Uterus (tissue), 4 donors: ENCODE measurements around the gene MSX2. TPM values are rescaled to one million over a fixed set of nuclear protein-coding genes. Genes with fewer than 3 reads are reported as not detected.

Experiments
- DNase-seq, 2 donors: peaks; one replicate each; pipeline ENCODE4 v3.0.0-alpha.2; 2019 to 2020
- H3K27ac ChIP-seq, 2 donors: fragments of 200-600 bp; sonication (generic); 1 replicate in 1 of 2; 2 replicates in 1 of 2; pipeline ENCODE4 v1.5.1; 2016 to 2018
- H3K27me3 ChIP-seq, 2 donors: fragments of 200-600 bp; sonication (generic); one replicate each; pipeline ENCODE4 v1.5.1; 2018 to 2019; ENCODE audit warnings: control low read depth in 1 of 2
- H3K36me3 ChIP-seq, 2 donors: fragments of 200-600 bp; sonication (generic); one replicate each; pipeline ENCODE4 v1.5.1; 2019; ENCODE audit warnings: control low read depth in 1 of 2
- H3K4me1 ChIP-seq, 2 donors: fragments of 200-600 bp; sonication (generic); one replicate each; pipeline ENCODE4 v1.5.1; 2018 to 2019; ENCODE audit warnings: control low read depth in 1 of 2
- H3K4me3 ChIP-seq, 2 donors: fragments of 200-600 bp; sonication (generic); 1 replicate in 1 of 2; 2 replicates in 1 of 2; pipeline ENCODE4 v1.5.1; 2018 to 2019; ENCODE audit warnings: mild to moderate bottlenecking in 1 of 2
- H3K9me3 ChIP-seq, 2 donors: fragments of 200-600 bp; sonication (generic); one replicate each; pipeline ENCODE4 v1.5.1; 2019; ENCODE audit warnings: control low read depth in 1 of 2
- POLR2A ChIP-seq, 2 donors: fragments of 450-650 bp; IDR thresholded peaks; one replicate each; pipeline ENCODE4 v1.6.1; 2016; ENCODE audit warnings: antibody characterized with exemption in 2 of 2, mild to moderate bottlenecking in 1 of 2, moderate library complexity in 1 of 2
- intact Hi-C: fragments of 100-400 bp; cut with DNase I; formaldehyde crosslinking; loops from one replicate; pipeline ENCODE4 v1.15.1; 2023; ENCODE audit warnings: low total_unique reads
- total RNA-seq, 4 donors: library from RNA; depleted of rRNA in 3 of 4; stranded (reverse); fragments of >200 nt in 3 of 4; gene quantifications; one replicate each; pipeline versions ENCODE4 v1.1.0 to v1.2.4, GENCODE V29; 2014 to 2023
- TF ChIP-seq, protein P1 (sequence below), 4 experiments: fragments of 200-600 bp in 2 of 4; fragments of 450-650 bp in 2 of 4; sonication (generic) in 2 of 4; IDR thresholded peaks; one replicate each; pipeline ENCODE4 v1.5.1; 2016 to 2019; ENCODE audit warnings: antibody characterized with exemption in 4 of 4, mild to moderate bottlenecking in 2 of 4, moderate library complexity in 1 of 4
- donor health status: DM: yes; HTN: yes; CAD: no.

MSX2 gene
- total RNA-seq, 4 donors from 2014 or later = 0.37 to 7.5 TPM; not detected in 2

DNA sequence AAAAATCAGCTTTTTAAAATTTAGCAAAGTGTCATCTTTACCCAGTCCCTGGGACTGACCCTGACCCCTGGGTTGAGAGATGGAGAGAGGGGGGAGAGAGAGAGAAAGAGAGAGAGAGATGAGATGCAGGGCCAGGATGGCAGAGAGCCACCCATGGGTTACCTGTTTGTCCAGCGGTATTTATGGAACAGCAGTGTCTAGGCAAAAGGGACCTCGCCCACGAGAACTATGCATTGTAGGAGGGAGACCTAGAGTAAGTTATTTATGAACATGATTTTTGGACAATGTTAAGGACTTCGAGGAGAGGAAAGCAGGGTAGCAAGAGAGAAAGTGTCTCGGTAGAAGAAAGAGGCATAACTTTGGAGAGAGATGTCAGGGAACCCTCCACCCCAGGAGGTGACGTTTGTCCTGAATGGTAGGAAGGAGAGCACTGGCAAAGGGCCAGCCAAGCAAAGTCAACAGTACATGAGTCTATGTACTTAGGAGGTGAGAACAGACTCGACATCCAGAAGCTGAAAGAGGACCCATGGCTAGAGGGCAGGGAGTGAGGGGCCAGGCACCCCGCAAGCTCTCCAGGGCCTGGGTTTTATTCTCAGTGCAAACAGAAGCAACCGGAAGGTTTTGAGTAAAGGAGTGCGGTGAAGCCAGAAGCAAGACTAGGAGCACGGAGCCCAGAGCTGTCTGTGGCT, 30.5 kb upstream of the MSX2 start:
- no peak overlapping the region for H3K27ac ChIP-seq
- no peaks in the 10 kb centered on the region for H3K36me3 ChIP-seq
- intact Hi-C loops = no loop called here
- H3K9me3 ChIP-seq = no peaks in the 10 kb centered on the region
- peaks cover 0 to 22% of the 10 kb centered on the region in 2 donors for H3K27me3 ChIP-seq
- H3K4me3 ChIP-seq = no peak overlapping the region
- DNase-seq = no peak
- H3K4me1 ChIP-seq = no peaks in the 10 kb centered on the region
- TF ChIP-seq, protein P1, sequence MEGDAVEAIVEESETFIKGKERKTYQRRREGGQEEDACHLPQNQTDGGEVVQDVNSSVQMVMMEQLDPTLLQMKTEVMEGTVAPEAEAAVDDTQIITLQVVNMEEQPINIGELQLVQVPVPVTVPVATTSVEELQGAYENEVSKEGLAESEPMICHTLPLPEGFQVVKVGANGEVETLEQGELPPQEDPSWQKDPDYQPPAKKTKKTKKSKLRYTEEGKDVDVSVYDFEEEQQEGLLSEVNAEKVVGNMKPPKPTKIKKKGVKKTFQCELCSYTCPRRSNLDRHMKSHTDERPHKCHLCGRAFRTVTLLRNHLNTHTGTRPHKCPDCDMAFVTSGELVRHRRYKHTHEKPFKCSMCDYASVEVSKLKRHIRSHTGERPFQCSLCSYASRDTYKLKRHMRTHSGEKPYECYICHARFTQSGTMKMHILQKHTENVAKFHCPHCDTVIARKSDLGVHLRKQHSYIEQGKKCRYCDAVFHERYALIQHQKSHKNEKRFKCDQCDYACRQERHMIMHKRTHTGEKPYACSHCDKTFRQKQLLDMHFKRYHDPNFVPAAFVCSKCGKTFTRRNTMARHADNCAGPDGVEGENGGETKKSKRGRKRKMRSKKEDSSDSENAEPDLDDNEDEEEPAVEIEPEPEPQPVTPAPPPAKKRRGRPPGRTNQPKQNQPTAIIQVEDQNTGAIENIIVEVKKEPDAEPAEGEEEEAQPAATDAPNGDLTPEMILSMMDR (IDR thresholded peaks at IDR 0.05) = no peak
- TF ChIP-seq POLR2A (IDR thresholded peaks at IDR 0.05) = no peak

DNA sequence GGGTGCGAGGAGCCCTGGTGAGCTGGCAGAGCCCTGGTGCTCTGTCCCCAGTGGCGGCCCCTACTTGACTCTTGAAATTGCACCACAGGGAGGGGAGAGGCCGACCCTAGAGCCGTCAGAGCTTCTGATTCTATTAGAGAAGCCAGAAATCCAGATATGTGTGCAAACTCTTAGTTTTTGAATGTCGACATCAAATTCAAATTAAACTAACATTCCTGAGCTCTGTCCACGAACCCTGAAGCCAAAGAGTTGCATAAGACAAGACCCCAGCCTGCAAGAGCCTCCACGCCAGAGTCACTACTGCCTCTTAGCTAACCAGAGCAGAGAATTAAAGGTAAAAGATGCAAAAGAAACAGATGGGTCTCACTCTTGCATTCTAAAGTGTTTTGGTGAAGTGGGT, 29.8 kb upstream of the MSX2 start:
- H3K27me3 ChIP-seq = peaks cover 0 to 16% of the 10 kb centered on the region in 2 donors

DNA sequence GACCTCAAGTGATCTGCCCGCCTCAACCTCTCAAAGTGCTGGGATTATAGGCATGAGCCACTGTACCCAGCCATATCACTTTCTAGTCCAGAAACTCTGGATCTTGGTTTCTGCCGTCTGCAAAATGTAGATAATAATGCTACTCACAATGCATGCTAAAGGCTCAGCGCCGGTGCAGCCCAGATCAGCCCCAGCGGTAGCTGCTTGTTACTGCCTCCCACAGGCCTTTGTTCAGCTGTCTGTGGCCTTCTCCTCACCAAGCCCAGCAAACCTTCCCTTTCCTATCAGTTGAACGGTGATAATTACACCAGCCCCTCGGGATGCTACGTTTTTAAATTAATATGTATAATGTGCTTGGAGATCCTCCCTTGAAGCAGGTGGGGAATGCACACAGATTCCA, 26.2 kb upstream of the MSX2 start:
- Histone ChIP-seq H3K27ac (no peak overlapping the region), H3K9me3 (no peaks in the 10 kb centered on the region), H3K4me3 (no peak overlapping the region), H3K4me1 (no peaks in the 10 kb centered on the region), H3K27me3 (no peaks in the 10 kb centered on the region), H3K36me3 (no peaks in the 10 kb centered on the region)
- TF ChIP-seq POLR2A (IDR thresholded peaks at IDR 0.05) = no peak
- TF ChIP-seq, protein P1 (IDR thresholded peaks at IDR 0.05) = no peak
- intact Hi-C loops = no loop called here
- no peak for DNase-seq

More for the DNA sequence above, 29.8 kb upstream of the MSX2 start:
- Histone ChIP-seq H3K9me3 (no peaks in the 10 kb centered on the region), H3K36me3 (no peaks in the 10 kb centered on the region), H3K27ac (no peak overlapping the region), H3K4me3 (no peak overlapping the region), H3K4me1 (no peaks in the 10 kb centered on the region)
- DNase-seq = no peak
- intact Hi-C loops = no loop called here
- TF ChIP-seq, protein P1 (IDR thresholded peaks at IDR 0.05) = no peak
- no peak for TF ChIP-seq POLR2A (IDR thresholded peaks at IDR 0.05)

DNA sequence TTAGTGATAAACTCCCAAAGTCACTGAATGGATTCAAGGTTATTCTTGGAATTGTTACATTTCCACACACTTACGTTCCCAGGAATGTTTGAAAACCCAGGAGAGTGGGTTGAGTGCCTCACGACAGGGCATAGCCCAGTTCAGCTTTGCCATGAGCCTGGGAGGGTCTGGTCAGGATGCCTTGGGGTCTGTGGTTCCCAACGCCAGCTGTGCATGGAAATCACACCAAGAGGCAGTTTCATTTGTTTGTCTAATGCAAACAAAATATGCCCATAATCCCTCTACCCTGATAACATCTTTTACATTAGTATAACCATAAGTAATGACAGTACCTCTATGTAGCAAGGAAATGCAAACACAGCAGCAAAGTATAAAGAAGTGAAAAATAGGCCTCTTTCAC, 25.3 kb upstream of the MSX2 start:
- no peak overlapping the region for H3K27ac ChIP-seq
- no peak for DNase-seq
- no peaks in the 10 kb centered on the region for H3K36me3 ChIP-seq
- no peaks in the 10 kb centered on the region for H3K9me3 ChIP-seq
- intact Hi-C loops = no loop called here
- no peaks in the 10 kb centered on the region for H3K4me1 ChIP-seq
- no peak for TF ChIP-seq POLR2A (IDR thresholded peaks at IDR 0.05)
- TF ChIP-seq, protein P1 (IDR thresholded peaks at IDR 0.05) = no peak
- no peaks in the 10 kb centered on the region for H3K27me3 ChIP-seq
- H3K4me3 ChIP-seq = no peak overlapping the region

DNA sequence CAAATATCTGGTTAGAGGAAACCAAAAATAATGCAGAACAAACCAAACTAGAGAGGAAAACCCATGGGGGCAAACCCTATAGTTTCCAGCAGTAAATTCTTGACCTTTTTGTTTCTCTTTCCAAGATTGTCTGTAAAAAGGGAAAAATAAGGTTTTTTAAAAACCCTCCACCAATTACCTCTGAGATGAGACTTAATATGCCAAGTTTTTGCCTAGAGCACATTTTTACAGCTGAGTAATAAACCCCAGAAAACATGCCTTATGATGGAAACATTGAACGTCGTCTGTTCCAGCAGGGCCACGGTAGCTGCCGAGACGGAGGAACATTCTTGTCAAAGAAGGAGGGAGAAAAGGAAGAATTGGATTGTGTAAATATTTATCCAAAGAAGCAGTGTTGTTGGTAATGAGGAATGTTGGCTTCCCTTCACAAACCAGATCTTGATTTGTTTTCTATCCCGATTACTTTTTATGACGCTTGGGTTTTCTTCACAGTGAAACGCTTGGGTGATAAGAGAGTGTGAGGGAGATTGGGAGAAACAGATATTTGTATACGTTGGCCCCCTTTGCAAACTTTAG, 17.3 kb upstream of the MSX2 start:
- H3K9me3 ChIP-seq = no peaks in the 10 kb centered on the region
- intact Hi-C loops = no loop called here
- H3K4me1 ChIP-seq = no peaks in the 10 kb centered on the region
- TF ChIP-seq POLR2A (IDR thresholded peaks at IDR 0.05) = no peak
- TF ChIP-seq, protein P1 (IDR thresholded peaks at IDR 0.05) = no peak
- no peaks in the 10 kb centered on the region for H3K36me3 ChIP-seq
- no peak for DNase-seq
- H3K27ac ChIP-seq = no peak overlapping the region
- no peak overlapping the region for H3K4me3 ChIP-seq
- peaks cover 0 to 3% of the 10 kb centered on the region in 2 donors for H3K27me3 ChIP-seq
